ENCODE measurements around the gene YJEFN3. TPM values are rescaled to one million over a fixed set of nuclear protein-coding genes. Genes with fewer than 3 reads are reported as not detected.

Gene YJEFN3
- total and polyA plus RNA-seq, 2 donors (not counting 3 experiments of a cell fraction or from before 2014, with no cell fraction given): 1.9 to 2.1 TPM

GRCh38 chr19:19526581-19527370 is 1.9 kb upstream of the YJEFN3 start:
- no peaks in the 10 kb centered on the region for H3K36me3 ChIP-seq (ENCODE audit: control insufficient read depth in 2 of 2, extremely low read depth in 1 of 2, insufficient read depth in 2 of 2, low read length in 2 of 2)
- no peaks in the 10 kb centered on the region for H4K20me1 ChIP-seq (replicated peaks; ENCODE audit: control insufficient read depth, extremely low read depth, insufficient read depth, low read length)
- POLR2A ChIA-PET: no interaction called here
- H2AFZ ChIP-seq (ENCODE audit: low read depth, low read length): no peak overlapping the region
- no peaks in the 10 kb centered on the region for H3K27me3 ChIP-seq (ENCODE audit: control insufficient read depth in 2 of 2, insufficient read depth in 2 of 2, low read length in 2 of 2)
- intact Hi-C loops (cut with micrococcal nuclease) (no loop called here), dilution Hi-C loops (cut with MboI; ENCODE audit: extremely low pct_ligation_motif_present, low sequenced_read_pairs) (no loop called here)
- DNase-seq (ENCODE audit: low read depth, low spot score) (no peak), FAIRE-seq (no peak)
- H3K4me2 ChIP-seq (ENCODE audit: insufficient read depth, low read length): no peak overlapping the region
- H3K9me1 ChIP-seq (replicated peaks; ENCODE audit: control insufficient read depth, extremely low read depth, insufficient read depth, low read length): no peaks in the 10 kb centered on the region
- no peaks in the 10 kb centered on the region for H3K4me1 ChIP-seq (ENCODE audit: control insufficient read depth, extremely low read depth, insufficient read depth, low read length)
- no peaks in the 10 kb centered on the region for H3K79me2 ChIP-seq (ENCODE audit: control insufficient read depth, insufficient read depth, low read length)
- TF ChIP-seq MAX (IDR thresholded peaks at IDR 0.05; ENCODE audit: insufficient read depth, insufficient read length) (no peak), POLR2A (IDR thresholded peaks at IDR 0.05; ENCODE audit: low read depth, low read length) (no peak), EZH2 (IDR thresholded peaks at IDR 0.05; ENCODE audit: borderline replicate concordance, low read depth, low read length, severe bottlenecking) (no peak), FOS (IDR thresholded peaks at IDR 0.05; ENCODE audit: borderline replicate concordance, insufficient read depth, low read length) (no peak), POLR2AphosphoS5 (IDR thresholded peaks at IDR 0.05; ENCODE audit: insufficient read depth, low read depth, low read length) (no peak), GATA2 (IDR thresholded peaks at IDR 0.05; ENCODE audit: insufficient read depth, insufficient read length, low read depth, low read length) (no peak)
- TF ChIP-seq, protein P1, sequence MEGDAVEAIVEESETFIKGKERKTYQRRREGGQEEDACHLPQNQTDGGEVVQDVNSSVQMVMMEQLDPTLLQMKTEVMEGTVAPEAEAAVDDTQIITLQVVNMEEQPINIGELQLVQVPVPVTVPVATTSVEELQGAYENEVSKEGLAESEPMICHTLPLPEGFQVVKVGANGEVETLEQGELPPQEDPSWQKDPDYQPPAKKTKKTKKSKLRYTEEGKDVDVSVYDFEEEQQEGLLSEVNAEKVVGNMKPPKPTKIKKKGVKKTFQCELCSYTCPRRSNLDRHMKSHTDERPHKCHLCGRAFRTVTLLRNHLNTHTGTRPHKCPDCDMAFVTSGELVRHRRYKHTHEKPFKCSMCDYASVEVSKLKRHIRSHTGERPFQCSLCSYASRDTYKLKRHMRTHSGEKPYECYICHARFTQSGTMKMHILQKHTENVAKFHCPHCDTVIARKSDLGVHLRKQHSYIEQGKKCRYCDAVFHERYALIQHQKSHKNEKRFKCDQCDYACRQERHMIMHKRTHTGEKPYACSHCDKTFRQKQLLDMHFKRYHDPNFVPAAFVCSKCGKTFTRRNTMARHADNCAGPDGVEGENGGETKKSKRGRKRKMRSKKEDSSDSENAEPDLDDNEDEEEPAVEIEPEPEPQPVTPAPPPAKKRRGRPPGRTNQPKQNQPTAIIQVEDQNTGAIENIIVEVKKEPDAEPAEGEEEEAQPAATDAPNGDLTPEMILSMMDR (IDR thresholded peaks at IDR 0.05; ENCODE audit: extremely low read depth in 1 of 2, insufficient read depth in 1 of 2, low read depth in 1 of 2, low read length in 2 of 2): no peak
- CTCF ChIA-PET: no interaction called here
- no TSS peak for BruUV-seq (replicated peaks)
- H3K9me3 ChIP-seq (replicated peaks; ENCODE audit: control insufficient read depth, insufficient read depth, low read length): no peaks in the 10 kb centered on the region
- no peak overlapping the region for H3K27ac ChIP-seq (ENCODE audit: insufficient read depth, low read depth, low read length)
- no peak overlapping the region for H3K4me3 ChIP-seq (replicated peaks in 1 of 3; ENCODE audit: insufficient read depth in 1 of 3, low read depth in 1 of 3, low read length in 3 of 3)
- no peak overlapping the region for H3K9ac ChIP-seq (replicated peaks; ENCODE audit: extremely low read depth, insufficient read depth, low read length)
